K562 (cell line): ENCODE measurements around the gene PTPRM. TPM values are rescaled to one million over a fixed set of nuclear protein-coding genes. Genes with fewer than 3 reads are reported as not detected.

Source experiments
- ATAC-seq: fragments of 200-7000 bp; cut with Tn5 transposase; 3 replicates; pipeline ENCODE4 v1.9.1; 2020; ENCODE audit warnings: moderate library complexity
- BruUV-seq: library from RNA; stranded (reverse); fragments of 400-500 nt; replicated peaks from 2 replicates; lab custom pipeline; 2021; lab: Mats Ljungman, UMichigan
- CTCF ChIA-PET: fragments of 300-600 bp; formaldehyde crosslinking; extraction: SDS; loops from one replicate; lab custom pipeline; 2021; ENCODE audit warnings: low intra/inter-chr PET ratio; lab: Yijun Ruan, JAX
- POLR2A ChIA-PET: fragments of 300-600, 350-650 bp; sonication (Branson Sonifier 250); formaldehyde crosslinking; extraction: SDS; loops from one replicate; lab custom pipeline; 2021; ENCODE audit warnings: antibody characterized with exemption, inconsistent platforms; lab: Yijun Ruan, JAX
- DNase-seq, 4 experiments: peaks; one replicate each; pipeline versions ENCODE4 v3.0.0 to v3.0.0-alpha.2; 2011 to 2018; ENCODE audit warnings: low spot score in 3 of 4, mixed read lengths in 3 of 4; ENCODE audit errors: extremely low read depth in 1 of 4
- FAIRE-seq: peaks from 2 replicates; lab custom pipeline; 2011; peaks lifted over from hg19 to GRCh38; lab: Jason Lieb, UNC
- H2AFZ ChIP-seq: 2 replicates; pipeline ENCODE4 v1.6.0; 2011; ENCODE audit warnings: low read depth, low read length, control low read depth, inconsistent platforms
- H3K27ac ChIP-seq: fragments of 200-600 bp; 3 replicates; pipeline ENCODE4 v1.8.0; 2011; ENCODE audit warnings: low read depth, mild to moderate bottlenecking, control low read depth, inconsistent platforms, low read length, moderate library complexity, mixed read lengths; ENCODE audit errors: extremely low read depth
- H3K27me3 ChIP-seq, 2 experiments: fragments of 300-600 bp in 1 of 2; 2 replicates in 1 of 2; 3 replicates in 1 of 2; pipeline versions ENCODE4 v1.6.0 to v1.8.0; 2011; ENCODE audit warnings: inconsistent platforms in 2 of 2, low read length in 2 of 2, mild to moderate bottlenecking in 1 of 2, mixed read lengths in 1 of 2, moderate library complexity in 1 of 2; ENCODE audit not compliant: control insufficient read depth in 2 of 2, insufficient read depth in 2 of 2
- H3K36me3 ChIP-seq: fragments of 300-600 bp; 3 replicates; pipeline ENCODE4 v1.8.0; 2011; ENCODE audit warnings: mild to moderate bottlenecking, low read length, inconsistent platforms; ENCODE audit not compliant: control insufficient read depth, insufficient read depth
- H3K4me1 ChIP-seq, 2 experiments: fragments of 200-600 bp in 1 of 2; replicated peaks in 1 of 2; 2 replicates in 1 of 2; 3 replicates in 1 of 2; pipeline versions ENCODE4 v1.5.1 to v1.8.0; 2011; ENCODE audit warnings: inconsistent platforms in 2 of 2, low read length in 2 of 2, mild to moderate bottlenecking in 1 of 2, mixed read lengths in 1 of 2, moderate library complexity in 1 of 2; ENCODE audit not compliant: control insufficient read depth in 2 of 2, insufficient read depth in 2 of 2
- H3K4me2 ChIP-seq: 2 replicates; pipeline ENCODE4 v1.6.1; 2011; ENCODE audit warnings: low read length, control low read depth, inconsistent platforms, mixed read lengths; ENCODE audit not compliant: insufficient read depth
- H3K4me3 ChIP-seq: fragments of 200-600 bp; sonication (generic), shearing (Covaris generic); 2 replicates; pipeline ENCODE4 v1.5.1; 2016; ENCODE audit warnings: control low read depth, inconsistent platforms
- H3K79me2 ChIP-seq: fragments of 200-600 bp; 3 replicates; pipeline ENCODE4 v1.8.0; 2011; ENCODE audit warnings: low read length, inconsistent platforms; ENCODE audit not compliant: control insufficient read depth, insufficient read depth
- H3K9ac ChIP-seq, 2 experiments: 2 replicates each; pipeline versions ENCODE4 v1.6.0 to v1.6.1; 2011; ENCODE audit warnings: low read depth in 2 of 2, low read length in 2 of 2, control low read depth in 1 of 2, inconsistent platforms in 1 of 2, mild to moderate bottlenecking in 1 of 2, mixed read lengths in 1 of 2; ENCODE audit not compliant: insufficient read depth in 1 of 2
- H3K9me1 ChIP-seq: one replicate; pipeline ENCODE4 v1.6.0; 2011; ENCODE audit warnings: inconsistent platforms, mild to moderate bottlenecking, low read length, moderate library complexity; ENCODE audit not compliant: control insufficient read depth, insufficient read depth
- H3K9me3 ChIP-seq: replicated peaks from 2 replicates; pipeline ENCODE4 v1.5.1; 2011; ENCODE audit warnings: low read depth, low read length, inconsistent platforms; ENCODE audit not compliant: control insufficient read depth, insufficient read depth
- H4K20me1 ChIP-seq: replicated peaks from 2 replicates; pipeline ENCODE4 v1.6.1; 2011; ENCODE audit warnings: low read length, inconsistent platforms, mixed read lengths; ENCODE audit not compliant: control insufficient read depth, insufficient read depth
- MBD2 ChIP-seq: sonication (generic); IDR thresholded peaks from 2 replicates; pipeline ENCODE4 v1.6.1; 2016; ENCODE audit warnings: low read depth, borderline replicate concordance
- NR3C1 ChIP-seq: sonication (generic); formaldehyde crosslinking; IDR thresholded peaks from 2 replicates; pipeline ENCODE4 v1.8.1; 2022; ENCODE audit warnings: missing genetic modification reagents
- U2AF1 ChIP-seq: fragments of 200-400 bp; formaldehyde crosslinking; optimal IDR thresholded peaks from 2 replicates; pipeline ENCODE3; 2017; ENCODE audit warnings: mild to moderate bottlenecking, low read depth, low read length, moderate library complexity
- XRCC4 ChIP-seq: IDR thresholded peaks from one replicate; pipeline ENCODE4 v1.6.1; 2011; ENCODE audit not compliant: insufficient read depth, insufficient read length; ENCODE audit errors: extremely low read depth
- ZNF253 ChIP-seq: fragments of 250-450 bp; sonication (Bioruptor Pico); conservative IDR thresholded peaks from 2 replicates; pipeline ENCODE4 v1.6.1; 2021; ENCODE audit warnings: mild to moderate bottlenecking
- ZNF347 ChIP-seq: fragments of 450-650 bp; formaldehyde crosslinking; IDR thresholded peaks from 2 replicates; pipeline ENCODE4 v1.4.0; 2020; ENCODE audit warnings: low read depth, mild to moderate bottlenecking, moderate library complexity
- WGBS: fragments of 100-300 bp; shearing (Covaris generic); methylation state at CpG from one replicate; pipeline ENCODE4 v1.1.6; 2016; ENCODE audit warnings: low coverage, mixed read lengths; ENCODE audit not compliant: insufficient coverage; ENCODE audit errors: missing lambda C conversion rate; 5-methylcytosine and 5-hydroxymethylcytosine counted together
- in situ Hi-C: fragments of 300-500 bp; cut with MboI; formaldehyde crosslinking; loops from 4 replicates; pipeline ENCODE4 v1.15.0; 2018; ENCODE audit warnings: inconsistent platforms, mixed read lengths
- intact Hi-C: fragments of 100-400 bp; cut with micrococcal nuclease; formaldehyde crosslinking; loops from 2 replicates; pipeline ENCODE4 v1.14.2; 2022
- polyA plus RNA-seq, 8 experiments: library from polyadenylated mRNA; depleted of rRNA in 4 of 8; stranded (reverse) in 5 of 8; unstranded in 3 of 8; fragments of >200 nt; fragmentation: Nextera tagmentation in 2 of 8; fragmentation: Illumina TruSeq in 1 of 8; extraction: Ambion mirVana in 2 of 8; extraction: Trizol in 1 of 8; gene quantifications; 2 replicates each; pipeline versions ENCODE4 v1.2.1 to v1.2.3, GENCODE V29; 2011 to 2014; ENCODE audit warnings: inconsistent platforms in 1 of 8, missing spikeins in 1 of 8
- total RNA-seq, 7 experiments: library from RNA; depleted of rRNA in 6 of 7; stranded (reverse); fragments of >200 nt in 6 of 7; fragmentation: Illumina TruSeq in 2 of 7; extraction: Trizol in 2 of 7; gene quantifications; 2 replicates each; pipeline versions ENCODE4 v1.2.1 to v1.2.3, GENCODE V29; 2011 to 2021; ENCODE audit warnings: low replicate concordance in 1 of 7
- TF ChIP-seq, protein P1 (sequence below): fragments of 200-600 bp; sonication (generic); IDR thresholded peaks from one replicate; pipeline ENCODE4 v1.6.1; 2012; ENCODE audit warnings: mild to moderate bottlenecking, low read depth, low read length, inconsistent platforms
- TF ChIP-seq, protein P2 (sequence below): fragments of 250-450 bp; sonication (Bioruptor Pico); IDR thresholded peaks from 2 replicates; pipeline ENCODE4 v1.5.0; 2021
- TF ChIP-seq, protein P3 (sequence below): fragments of 250-450 bp; sonication (Bioruptor Pico); IDR thresholded peaks from 2 replicates; pipeline ENCODE4 v1.8.0; 2022; ENCODE audit warnings: moderate library complexity, mild to moderate bottlenecking, inconsistent platforms

The PTPRM gene
- total and polyA plus RNA-seq, 9 of the 15 experiments (the other 6 are each of a cell fraction or from before 2014, with no cell fraction given), result 0.03 to 0.16 (median 0.08) TPM; not detected in 3

DNA sequence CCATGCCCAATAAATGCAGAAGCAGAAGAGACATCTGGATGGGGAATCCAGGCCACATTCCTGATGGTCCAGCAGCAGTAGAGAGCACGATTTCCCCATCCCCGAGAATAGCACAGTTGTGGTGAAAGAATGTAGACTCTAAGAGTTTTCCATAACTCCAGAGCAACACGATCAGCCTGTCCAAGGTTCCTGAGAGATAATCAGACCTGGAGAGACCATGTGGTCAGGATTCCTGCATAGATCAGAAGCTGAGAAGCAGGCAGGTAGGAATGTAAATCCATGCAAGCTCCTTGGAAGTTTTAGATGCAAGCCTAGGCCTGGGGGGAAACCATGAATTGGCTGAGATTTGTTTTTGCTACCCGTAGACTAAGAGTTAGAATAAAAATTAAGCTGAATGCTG, 34.2 kb upstream of the PTPRM start:
- BruUV-seq, result no TSS peak
- ATAC-seq, result no peak
- Histone ChIP-seq H3K9ac (no peak overlapping the region), H3K27me3 (peaks cover 0 to 6% of the 10 kb centered on the region in 2 experiments; a peak in 2 of 5 replicates), H3K36me3 (no peaks in the 10 kb centered on the region), H3K4me1 (no peaks in the 10 kb centered on the region), H3K9me1 (no peaks in the 10 kb centered on the region), H3K27ac (no peak overlapping the region), H4K20me1 (no peaks in the 10 kb centered on the region), H3K79me2 (no peaks in the 10 kb centered on the region), H3K4me2 (no peak overlapping the region), H3K9me3 (no peaks in the 10 kb centered on the region), H2AFZ (no peak overlapping the region), H3K4me3 (no peak overlapping the region)
- no peak for DNase-seq
- intact Hi-C loops, result no loop called here
- in situ Hi-C loops, result no loop called here
- FAIRE-seq, result no peak
- ChIA-PET CTCF (no interaction called here), POLR2A (no interaction called here)
- WGBS, result 0% methylated on average over 4 of the region's 4 CpGs
- no peak for TF ChIP-seq ZNF347 (CRISPR knock-in tag)
- TF ChIP-seq NR3C1 (CRISPR knock-in tag), result no peak
- TF ChIP-seq XRCC4, result no peak
- TF ChIP-seq U2AF1, result no peak
- TF ChIP-seq, protein P1, sequence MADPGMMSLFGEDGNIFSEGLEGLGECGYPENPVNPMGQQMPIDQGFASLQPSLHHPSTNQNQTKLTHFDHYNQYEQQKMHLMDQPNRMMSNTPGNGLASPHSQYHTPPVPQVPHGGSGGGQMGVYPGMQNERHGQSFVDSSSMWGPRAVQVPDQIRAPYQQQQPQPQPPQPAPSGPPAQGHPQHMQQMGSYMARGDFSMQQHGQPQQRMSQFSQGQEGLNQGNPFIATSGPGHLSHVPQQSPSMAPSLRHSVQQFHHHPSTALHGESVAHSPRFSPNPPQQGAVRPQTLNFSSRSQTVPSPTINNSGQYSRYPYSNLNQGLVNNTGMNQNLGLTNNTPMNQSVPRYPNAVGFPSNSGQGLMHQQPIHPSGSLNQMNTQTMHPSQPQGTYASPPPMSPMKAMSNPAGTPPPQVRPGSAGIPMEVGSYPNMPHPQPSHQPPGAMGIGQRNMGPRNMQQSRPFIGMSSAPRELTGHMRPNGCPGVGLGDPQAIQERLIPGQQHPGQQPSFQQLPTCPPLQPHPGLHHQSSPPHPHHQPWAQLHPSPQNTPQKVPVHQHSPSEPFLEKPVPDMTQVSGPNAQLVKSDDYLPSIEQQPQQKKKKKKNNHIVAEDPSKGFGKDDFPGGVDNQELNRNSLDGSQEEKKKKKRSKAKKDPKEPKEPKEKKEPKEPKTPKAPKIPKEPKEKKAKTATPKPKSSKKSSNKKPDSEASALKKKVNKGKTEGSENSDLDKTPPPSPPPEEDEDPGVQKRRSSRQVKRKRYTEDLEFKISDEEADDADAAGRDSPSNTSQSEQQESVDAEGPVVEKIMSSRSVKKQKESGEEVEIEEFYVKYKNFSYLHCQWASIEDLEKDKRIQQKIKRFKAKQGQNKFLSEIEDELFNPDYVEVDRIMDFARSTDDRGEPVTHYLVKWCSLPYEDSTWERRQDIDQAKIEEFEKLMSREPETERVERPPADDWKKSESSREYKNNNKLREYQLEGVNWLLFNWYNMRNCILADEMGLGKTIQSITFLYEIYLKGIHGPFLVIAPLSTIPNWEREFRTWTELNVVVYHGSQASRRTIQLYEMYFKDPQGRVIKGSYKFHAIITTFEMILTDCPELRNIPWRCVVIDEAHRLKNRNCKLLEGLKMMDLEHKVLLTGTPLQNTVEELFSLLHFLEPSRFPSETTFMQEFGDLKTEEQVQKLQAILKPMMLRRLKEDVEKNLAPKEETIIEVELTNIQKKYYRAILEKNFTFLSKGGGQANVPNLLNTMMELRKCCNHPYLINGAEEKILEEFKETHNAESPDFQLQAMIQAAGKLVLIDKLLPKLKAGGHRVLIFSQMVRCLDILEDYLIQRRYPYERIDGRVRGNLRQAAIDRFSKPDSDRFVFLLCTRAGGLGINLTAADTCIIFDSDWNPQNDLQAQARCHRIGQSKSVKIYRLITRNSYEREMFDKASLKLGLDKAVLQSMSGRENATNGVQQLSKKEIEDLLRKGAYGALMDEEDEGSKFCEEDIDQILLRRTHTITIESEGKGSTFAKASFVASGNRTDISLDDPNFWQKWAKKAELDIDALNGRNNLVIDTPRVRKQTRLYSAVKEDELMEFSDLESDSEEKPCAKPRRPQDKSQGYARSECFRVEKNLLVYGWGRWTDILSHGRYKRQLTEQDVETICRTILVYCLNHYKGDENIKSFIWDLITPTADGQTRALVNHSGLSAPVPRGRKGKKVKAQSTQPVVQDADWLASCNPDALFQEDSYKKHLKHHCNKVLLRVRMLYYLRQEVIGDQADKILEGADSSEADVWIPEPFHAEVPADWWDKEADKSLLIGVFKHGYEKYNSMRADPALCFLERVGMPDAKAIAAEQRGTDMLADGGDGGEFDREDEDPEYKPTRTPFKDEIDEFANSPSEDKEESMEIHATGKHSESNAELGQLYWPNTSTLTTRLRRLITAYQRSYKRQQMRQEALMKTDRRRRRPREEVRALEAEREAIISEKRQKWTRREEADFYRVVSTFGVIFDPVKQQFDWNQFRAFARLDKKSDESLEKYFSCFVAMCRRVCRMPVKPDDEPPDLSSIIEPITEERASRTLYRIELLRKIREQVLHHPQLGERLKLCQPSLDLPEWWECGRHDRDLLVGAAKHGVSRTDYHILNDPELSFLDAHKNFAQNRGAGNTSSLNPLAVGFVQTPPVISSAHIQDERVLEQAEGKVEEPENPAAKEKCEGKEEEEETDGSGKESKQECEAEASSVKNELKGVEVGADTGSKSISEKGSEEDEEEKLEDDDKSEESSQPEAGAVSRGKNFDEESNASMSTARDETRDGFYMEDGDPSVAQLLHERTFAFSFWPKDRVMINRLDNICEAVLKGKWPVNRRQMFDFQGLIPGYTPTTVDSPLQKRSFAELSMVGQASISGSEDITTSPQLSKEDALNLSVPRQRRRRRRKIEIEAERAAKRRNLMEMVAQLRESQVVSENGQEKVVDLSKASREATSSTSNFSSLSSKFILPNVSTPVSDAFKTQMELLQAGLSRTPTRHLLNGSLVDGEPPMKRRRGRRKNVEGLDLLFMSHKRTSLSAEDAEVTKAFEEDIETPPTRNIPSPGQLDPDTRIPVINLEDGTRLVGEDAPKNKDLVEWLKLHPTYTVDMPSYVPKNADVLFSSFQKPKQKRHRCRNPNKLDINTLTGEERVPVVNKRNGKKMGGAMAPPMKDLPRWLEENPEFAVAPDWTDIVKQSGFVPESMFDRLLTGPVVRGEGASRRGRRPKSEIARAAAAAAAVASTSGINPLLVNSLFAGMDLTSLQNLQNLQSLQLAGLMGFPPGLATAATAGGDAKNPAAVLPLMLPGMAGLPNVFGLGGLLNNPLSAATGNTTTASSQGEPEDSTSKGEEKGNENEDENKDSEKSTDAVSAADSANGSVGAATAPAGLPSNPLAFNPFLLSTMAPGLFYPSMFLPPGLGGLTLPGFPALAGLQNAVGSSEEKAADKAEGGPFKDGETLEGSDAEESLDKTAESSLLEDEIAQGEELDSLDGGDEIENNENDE, result no peak
- TF ChIP-seq, protein P2, sequence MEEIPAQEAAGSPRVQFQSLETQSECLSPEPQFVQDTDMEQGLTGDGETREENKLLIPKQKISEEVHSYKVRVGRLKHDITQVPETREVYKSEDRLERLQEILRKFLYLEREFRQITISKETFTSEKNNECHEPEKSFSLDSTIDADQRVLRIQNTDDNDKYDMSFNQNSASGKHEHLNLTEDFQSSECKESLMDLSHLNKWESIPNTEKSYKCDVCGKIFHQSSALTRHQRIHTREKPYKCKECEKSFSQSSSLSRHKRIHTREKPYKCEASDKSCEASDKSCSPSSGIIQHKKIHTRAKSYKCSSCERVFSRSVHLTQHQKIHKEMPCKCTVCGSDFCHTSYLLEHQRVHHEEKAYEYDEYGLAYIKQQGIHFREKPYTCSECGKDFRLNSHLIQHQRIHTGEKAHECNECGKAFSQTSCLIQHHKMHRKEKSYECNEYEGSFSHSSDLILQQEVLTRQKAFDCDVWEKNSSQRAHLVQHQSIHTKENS (CRISPR knock-in tag), result no peak
- TF ChIP-seq, protein P3, sequence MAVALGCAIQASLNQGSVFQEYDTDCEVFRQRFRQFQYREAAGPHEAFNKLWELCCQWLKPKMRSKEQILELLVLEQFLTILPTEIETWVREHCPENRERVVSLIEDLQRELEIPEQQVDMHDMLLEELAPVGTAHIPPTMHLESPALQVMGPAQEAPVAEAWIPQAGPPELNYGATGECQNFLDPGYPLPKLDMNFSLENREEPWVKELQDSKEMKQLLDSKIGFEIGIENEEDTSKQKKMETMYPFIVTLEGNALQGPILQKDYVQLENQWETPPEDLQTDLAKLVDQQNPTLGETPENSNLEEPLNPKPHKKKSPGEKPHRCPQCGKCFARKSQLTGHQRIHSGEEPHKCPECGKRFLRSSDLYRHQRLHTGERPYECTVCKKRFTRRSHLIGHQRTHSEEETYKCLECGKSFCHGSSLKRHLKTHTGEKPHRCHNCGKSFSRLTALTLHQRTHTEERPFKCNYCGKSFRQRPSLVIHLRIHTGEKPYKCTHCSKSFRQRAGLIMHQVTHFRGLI, result no peak
- TF ChIP-seq MBD2, result no peak
- no peak for TF ChIP-seq ZNF253 (CRISPR knock-in tag)
